Spleen (tissue), 7 donors: ENCODE data around the gene NUP85.

Experiments
- POLR2AphosphoS5 ChIP-seq, 3 donors: sonication (generic); formaldehyde crosslinking; IDR thresholded peaks; one replicate each; pipeline ENCODE4 v1.5.1; 2017; ENCODE audit warnings: antibody characterized with exemption in 3 of 3
- TF ChIP-seq, protein P1 (sequence below), 11 experiments: fragments of 200-600 bp in 7 of 11; fragments of 450-650 bp in 4 of 11; sonication (generic) in 4 of 11; IDR thresholded peaks in 8 of 11; conservative IDR thresholded peaks in 3 of 11; 1 replicate in 7 of 11; 2 replicates in 4 of 11; pipeline versions ENCODE4 v1.4.0 to v1.8.0; 2016 to 2021; ENCODE audit warnings: antibody characterized with exemption in 11 of 11, inconsistent platforms in 4 of 11, mild to moderate bottlenecking in 1 of 11
- donor health status: DM: no; HTN: no; CAD: no; lungs with moderate emphysema.
- donor health status: DM: no; HTN: no; CAD: no.
- donor health status: DM: no; HTN: no; CAD: no.

DNA sequence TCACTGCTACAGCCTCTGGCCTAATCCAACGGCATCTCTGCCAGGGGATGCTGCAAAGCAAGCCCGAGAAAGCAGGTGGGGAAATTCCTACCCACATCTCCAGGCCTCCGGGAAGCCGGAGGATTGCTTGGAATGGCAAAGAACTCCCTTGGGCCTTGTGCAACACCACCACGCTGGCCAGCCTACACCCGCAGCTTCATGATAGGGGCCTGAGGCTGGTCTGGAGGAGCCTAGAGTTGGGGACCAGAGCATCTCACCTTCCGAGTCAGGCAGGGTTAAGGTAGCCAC lies 35.6 kb downstream of the NUP85 start:
- TF ChIP-seq, protein P1, sequence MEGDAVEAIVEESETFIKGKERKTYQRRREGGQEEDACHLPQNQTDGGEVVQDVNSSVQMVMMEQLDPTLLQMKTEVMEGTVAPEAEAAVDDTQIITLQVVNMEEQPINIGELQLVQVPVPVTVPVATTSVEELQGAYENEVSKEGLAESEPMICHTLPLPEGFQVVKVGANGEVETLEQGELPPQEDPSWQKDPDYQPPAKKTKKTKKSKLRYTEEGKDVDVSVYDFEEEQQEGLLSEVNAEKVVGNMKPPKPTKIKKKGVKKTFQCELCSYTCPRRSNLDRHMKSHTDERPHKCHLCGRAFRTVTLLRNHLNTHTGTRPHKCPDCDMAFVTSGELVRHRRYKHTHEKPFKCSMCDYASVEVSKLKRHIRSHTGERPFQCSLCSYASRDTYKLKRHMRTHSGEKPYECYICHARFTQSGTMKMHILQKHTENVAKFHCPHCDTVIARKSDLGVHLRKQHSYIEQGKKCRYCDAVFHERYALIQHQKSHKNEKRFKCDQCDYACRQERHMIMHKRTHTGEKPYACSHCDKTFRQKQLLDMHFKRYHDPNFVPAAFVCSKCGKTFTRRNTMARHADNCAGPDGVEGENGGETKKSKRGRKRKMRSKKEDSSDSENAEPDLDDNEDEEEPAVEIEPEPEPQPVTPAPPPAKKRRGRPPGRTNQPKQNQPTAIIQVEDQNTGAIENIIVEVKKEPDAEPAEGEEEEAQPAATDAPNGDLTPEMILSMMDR (IDR thresholded peaks at IDR 0.05 in 8 of 11, conservative IDR thresholded peaks at IDR 0.05 in 3 of 11), result no peak
- TF ChIP-seq POLR2AphosphoS5 (IDR thresholded peaks at IDR 0.05), result no peak
